ENCODE results near the gene CLEC2A. TPM values are rescaled to one million over a fixed set of nuclear protein-coding genes. Genes with fewer than 3 reads are reported as not detected.

Gene CLEC2A
- polyA plus RNA-seq, 1 donor from 2014 or later, result not detected

GRCh38 chr12:9868311-9868801 lies 63.8 kb downstream of the CLEC2A start:
- H3K79me2 ChIP-seq (replicated peaks; ENCODE audit: insufficient read depth, low read length), result no peaks in the 10 kb centered on the region
- H3K4me2 ChIP-seq (ENCODE audit: low read length), result no peak overlapping the region
- no peaks in the 10 kb centered on the region for H4K20me1 ChIP-seq (ENCODE audit: insufficient read depth)
- TF ChIP-seq CTCF (IDR thresholded peaks at IDR 0.05; ENCODE audit: poor library complexity, severe bottlenecking) (no peak), SMC3 (conservative IDR thresholded peaks at IDR 0.05; ENCODE audit: poor library complexity) (no peak), REST (IDR thresholded peaks at IDR 0.05; ENCODE audit: borderline replicate concordance) (no peak), RAD21 (conservative IDR thresholded peaks at IDR 0.05) (no peak), TAF1 (IDR thresholded peaks at IDR 0.05; ENCODE audit: low read depth) (no peak), MXI1 (conservative IDR thresholded peaks at IDR 0.05; ENCODE audit: poor library complexity, severe bottlenecking) (no peak), POLR2AphosphoS5 (IDR thresholded peaks at IDR 0.05) (no peak), EZH2 (IDR thresholded peaks at IDR 0.05; ENCODE audit: borderline replicate concordance, insufficient read depth, low read length, poor library complexity, severe bottlenecking) (no peak), EP300 (conservative IDR thresholded peaks at IDR 0.05; ENCODE audit: poor library complexity, severe bottlenecking) (no peak)
- no peak overlapping the region for H2AFZ ChIP-seq (ENCODE audit: low read depth, low read length)
- H3K27ac ChIP-seq (ENCODE audit: low read length), result no peak overlapping the region
- no peaks in the 10 kb centered on the region for H3K27me3 ChIP-seq (ENCODE audit: insufficient read depth, low read depth, low read length)
- no peak overlapping the region for H3K4me3 ChIP-seq (ENCODE audit: low read length)
- no peaks in the 10 kb centered on the region for H3K9me2 ChIP-seq (ENCODE audit: insufficient read depth, low read length)
- H3K36me3 ChIP-seq (ENCODE audit: insufficient read depth, low read length), result no peaks in the 10 kb centered on the region
- no peaks in the 10 kb centered on the region for H3F3A ChIP-seq (ENCODE audit: insufficient read depth, low read length, poor library complexity, severe bottlenecking)
- H3K9me3 ChIP-seq (ENCODE audit: low read length), result no peaks in the 10 kb centered on the region
- no peak overlapping the region for H3K9ac ChIP-seq (ENCODE audit: low read length)

- H3K9ac ChIP-seq (ENCODE audit: low read length), result no peak overlapping the region
- H3F3A ChIP-seq (ENCODE audit: insufficient read depth, low read length, poor library complexity, severe bottlenecking), result no peaks in the 10 kb centered on the region
- peaks cover 2% of the 10 kb centered on the region for H3K9me3 ChIP-seq (ENCODE audit: low read length)
- TF ChIP-seq SMC3 (conservative IDR thresholded peaks at IDR 0.05; ENCODE audit: poor library complexity) (no peak), RAD21 (conservative IDR thresholded peaks at IDR 0.05) (no peak), EZH2 (IDR thresholded peaks at IDR 0.05; ENCODE audit: borderline replicate concordance, insufficient read depth, low read length, poor library complexity, severe bottlenecking) (no peak), POLR2AphosphoS5 (IDR thresholded peaks at IDR 0.05) (no peak), CTCF (IDR thresholded peaks at IDR 0.05; ENCODE audit: poor library complexity, severe bottlenecking) (no peak), TAF1 (IDR thresholded peaks at IDR 0.05; ENCODE audit: low read depth) (no peak), MXI1 (conservative IDR thresholded peaks at IDR 0.05; ENCODE audit: poor library complexity, severe bottlenecking) (no peak), REST (IDR thresholded peaks at IDR 0.05; ENCODE audit: borderline replicate concordance) (no peak), EP300 (conservative IDR thresholded peaks at IDR 0.05; ENCODE audit: poor library complexity, severe bottlenecking) (no peak)
- H3K36me3 ChIP-seq (ENCODE audit: insufficient read depth, low read length), result no peaks in the 10 kb centered on the region
- H3K27ac ChIP-seq (ENCODE audit: low read length), result no peak overlapping the region
- no peak overlapping the region for H3K4me3 ChIP-seq (ENCODE audit: low read length)
- no peaks in the 10 kb centered on the region for H3K79me2 ChIP-seq (replicated peaks; ENCODE audit: insufficient read depth, low read length)
- no peaks in the 10 kb centered on the region for H3K9me2 ChIP-seq (ENCODE audit: insufficient read depth, low read length)
- no peaks in the 10 kb centered on the region for H4K20me1 ChIP-seq (ENCODE audit: insufficient read depth)
- H2AFZ ChIP-seq (ENCODE audit: low read depth, low read length), result no peak overlapping the region
- H3K27me3 ChIP-seq (ENCODE audit: insufficient read depth, low read depth, low read length), result no peaks in the 10 kb centered on the region
- no peak overlapping the region for H3K4me2 ChIP-seq (ENCODE audit: low read length)
Observed at GRCh38 chr12:9867531-9867930, 64.6 kb downstream of the CLEC2A start.

All from neural cell (in vitro differentiated cells).